Sigmoid colon (tissue), 7 donors: ENCODE results near the gene AKAP1. TPM values are rescaled to one million over a fixed set of nuclear protein-coding genes. Genes with fewer than 3 reads are reported as not detected.
A peak's percentile ranks its signal among the peaks of the same experiment; 100 is the strongest.

Experiments used
- DNase-seq: peaks from one replicate; pipeline ENCODE4 v3.0.0-alpha.2; 2019
- H3K27ac ChIP-seq, 4 donors: fragments of 200-600 bp; sonication (generic); one replicate each; pipeline ENCODE4 v1.5.1; 2016 to 2019; ENCODE audit warnings: mild to moderate bottlenecking in 1 of 4
- H3K27me3 ChIP-seq, 3 donors: fragments of 200-600 bp; sonication (generic); one replicate each; pipeline ENCODE4 v1.5.1; 2019; ENCODE audit warnings: mild to moderate bottlenecking in 1 of 3
- H3K36me3 ChIP-seq, 4 donors: fragments of 200-600 bp; sonication (generic); one replicate each; pipeline ENCODE4 v1.5.1; 2016 to 2019
- H3K4me1 ChIP-seq, 4 donors: fragments of 200-600 bp; sonication (generic); one replicate each; pipeline ENCODE4 v1.5.1; 2017 to 2019
- H3K4me3 ChIP-seq, 4 donors: fragments of 200-600 bp; sonication (generic); one replicate each; pipeline ENCODE4 v1.5.1; 2017 to 2019; ENCODE audit warnings: mild to moderate bottlenecking in 2 of 4, moderate library complexity in 1 of 4
- H3K9me3 ChIP-seq, 4 donors: fragments of 200-600 bp in 3 of 4; sonication (generic) in 3 of 4; one replicate each; pipeline versions ENCODE4 v1.5.1 to v1.6.1; 2013 to 2019
- EP300 ChIP-seq, 4 donors: sonication (generic); formaldehyde crosslinking; IDR thresholded peaks; one replicate each; pipeline ENCODE4 v1.6.1; 2017; ENCODE audit warnings: antibody characterized with exemption in 4 of 4
- POLR2A ChIP-seq, 2 donors: fragments of 450-650 bp; IDR thresholded peaks; one replicate each; pipeline ENCODE4 v1.6.1; 2016; ENCODE audit warnings: antibody characterized with exemption in 2 of 2, mild to moderate bottlenecking in 2 of 2, moderate library complexity in 2 of 2
- POLR2AphosphoS5 ChIP-seq, 4 donors: sonication (generic); formaldehyde crosslinking; IDR thresholded peaks; one replicate each; pipeline ENCODE4 v1.6.1; 2017; ENCODE audit warnings: antibody characterized with exemption in 4 of 4
- WGBS, 2 donors: extraction: QIAGEN DNeasy Blood & Tissue Kit; methylation state at CpG; one replicate each; pipeline ENCODE4 v1.1.7; 2013; 5-methylcytosine and 5-hydroxymethylcytosine counted together
- intact Hi-C: fragments of 100-400 bp; cut with DNase I; formaldehyde crosslinking; loops from one replicate; pipeline ENCODE4 v1.15.1; 2023
- polyA plus RNA-seq, 3 donors: library from polyadenylated mRNA; stranded (reverse); fragments of 200-250 nt; gene quantifications; one replicate each; pipeline ENCODE4 v1.2.3, GENCODE V29; 2013
- total RNA-seq, 4 donors: library from RNA; depleted of rRNA; stranded (reverse); fragments of >200 nt; gene quantifications; one replicate each; pipeline ENCODE4 v1.1.0, GENCODE V29; 2016
- TF ChIP-seq, protein P1 (sequence below), 4 experiments: fragments of 450-650 bp in 3 of 4; fragments of 200-600 bp in 1 of 4; IDR thresholded peaks; one replicate each; pipeline ENCODE4 v1.5.1; 2016 to 2019; ENCODE audit warnings: antibody characterized with exemption in 4 of 4, mild to moderate bottlenecking in 3 of 4, moderate library complexity in 2 of 4
- donor health status: healthy with polysubstance abuse.
- donor health status: Bipolar disorder and iron deficiency.
- donor health status: healthy.

The AKAP1 gene
- total and polyA plus RNA-seq, 7 donors = 12.7 to 126 (median 78.9) TPM

DNA sequence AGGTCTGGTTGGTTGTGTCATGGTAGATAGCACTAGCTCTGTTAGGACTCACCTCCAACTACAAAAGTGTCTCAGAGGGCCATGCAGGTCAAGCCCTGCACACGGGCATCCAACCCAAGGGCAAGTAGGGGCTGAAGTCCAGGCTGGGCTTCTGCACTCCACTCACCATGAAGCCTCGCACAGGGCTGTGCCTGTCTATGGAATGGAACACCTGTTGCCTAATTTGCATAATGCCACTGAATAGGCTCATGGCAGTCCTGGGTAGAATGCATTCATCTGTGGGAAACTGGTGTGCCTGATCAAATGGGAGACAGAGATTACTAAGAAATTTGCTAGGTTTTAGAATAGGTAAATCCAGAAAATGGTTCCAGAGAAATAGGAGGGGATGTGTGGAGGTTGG is 8.0 kb upstream of the AKAP1 start:
- Histone ChIP-seq H3K9me3 (no peaks in the 10 kb centered on the region), H3K4me3 (no peak overlapping the region), H3K36me3 (no peaks in the 10 kb centered on the region), H3K27me3 (no peaks in the 10 kb centered on the region), H3K4me1 (peaks cover 0 to 22% (median 17%) of the 10 kb centered on the region in 4 donors), H3K27ac (no peak overlapping the region)
- TF ChIP-seq POLR2A (IDR thresholded peaks at IDR 0.05) = no peak
- TF ChIP-seq, protein P1, sequence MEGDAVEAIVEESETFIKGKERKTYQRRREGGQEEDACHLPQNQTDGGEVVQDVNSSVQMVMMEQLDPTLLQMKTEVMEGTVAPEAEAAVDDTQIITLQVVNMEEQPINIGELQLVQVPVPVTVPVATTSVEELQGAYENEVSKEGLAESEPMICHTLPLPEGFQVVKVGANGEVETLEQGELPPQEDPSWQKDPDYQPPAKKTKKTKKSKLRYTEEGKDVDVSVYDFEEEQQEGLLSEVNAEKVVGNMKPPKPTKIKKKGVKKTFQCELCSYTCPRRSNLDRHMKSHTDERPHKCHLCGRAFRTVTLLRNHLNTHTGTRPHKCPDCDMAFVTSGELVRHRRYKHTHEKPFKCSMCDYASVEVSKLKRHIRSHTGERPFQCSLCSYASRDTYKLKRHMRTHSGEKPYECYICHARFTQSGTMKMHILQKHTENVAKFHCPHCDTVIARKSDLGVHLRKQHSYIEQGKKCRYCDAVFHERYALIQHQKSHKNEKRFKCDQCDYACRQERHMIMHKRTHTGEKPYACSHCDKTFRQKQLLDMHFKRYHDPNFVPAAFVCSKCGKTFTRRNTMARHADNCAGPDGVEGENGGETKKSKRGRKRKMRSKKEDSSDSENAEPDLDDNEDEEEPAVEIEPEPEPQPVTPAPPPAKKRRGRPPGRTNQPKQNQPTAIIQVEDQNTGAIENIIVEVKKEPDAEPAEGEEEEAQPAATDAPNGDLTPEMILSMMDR (IDR thresholded peaks at IDR 0.05) = no peak
- no peak for TF ChIP-seq EP300 (IDR thresholded peaks at IDR 0.05)
- TF ChIP-seq POLR2AphosphoS5 (IDR thresholded peaks at IDR 0.05) = no peak
- DNase-seq = no peak
- intact Hi-C loops = no loop called here
- 55 to 83% methylated on average over 2 of the region's 2 CpGs for WGBS, 2 donors

DNA sequence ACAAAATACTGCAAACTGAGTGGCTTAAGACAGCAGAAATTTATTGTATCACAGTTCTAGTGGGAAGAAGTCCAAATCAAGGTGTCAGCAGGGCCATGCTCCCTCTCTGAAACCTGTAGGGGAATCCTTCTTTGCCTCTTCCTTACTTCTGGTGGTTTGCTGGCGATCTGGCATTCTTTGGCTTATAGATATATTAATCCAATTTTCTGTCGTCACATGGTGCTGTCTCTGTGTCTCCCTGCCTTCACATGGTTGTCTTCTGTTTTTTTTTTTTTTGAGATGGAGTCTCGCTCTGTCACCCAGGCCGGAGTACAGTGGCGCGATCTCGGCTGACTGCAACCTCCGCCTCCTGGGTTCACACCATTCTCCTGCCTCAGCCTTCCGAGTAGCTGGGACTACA is 6.8 kb upstream of the AKAP1 start:
- no peak for DNase-seq
- no peak overlapping the region for H3K27ac ChIP-seq
- no peaks in the 10 kb centered on the region for H3K27me3 ChIP-seq
- no peak overlapping the region for H3K4me3 ChIP-seq
- intact Hi-C loops = no loop called here
- peaks cover 0 to 10% (median 4%) of the 10 kb centered on the region in 4 donors for H3K4me1 ChIP-seq
- no peaks in the 10 kb centered on the region for H3K36me3 ChIP-seq
- WGBS, 2 donors = 93 to 95% methylated on average over 9 of the region's 9 CpGs
- no peaks in the 10 kb centered on the region for H3K9me3 ChIP-seq
- TF ChIP-seq, protein P1 (IDR thresholded peaks at IDR 0.05) = no peak
- TF ChIP-seq EP300 (IDR thresholded peaks at IDR 0.05) = no peak
- TF ChIP-seq POLR2AphosphoS5 (IDR thresholded peaks at IDR 0.05) = no peak
- no peak for TF ChIP-seq POLR2A (IDR thresholded peaks at IDR 0.05)

DNA sequence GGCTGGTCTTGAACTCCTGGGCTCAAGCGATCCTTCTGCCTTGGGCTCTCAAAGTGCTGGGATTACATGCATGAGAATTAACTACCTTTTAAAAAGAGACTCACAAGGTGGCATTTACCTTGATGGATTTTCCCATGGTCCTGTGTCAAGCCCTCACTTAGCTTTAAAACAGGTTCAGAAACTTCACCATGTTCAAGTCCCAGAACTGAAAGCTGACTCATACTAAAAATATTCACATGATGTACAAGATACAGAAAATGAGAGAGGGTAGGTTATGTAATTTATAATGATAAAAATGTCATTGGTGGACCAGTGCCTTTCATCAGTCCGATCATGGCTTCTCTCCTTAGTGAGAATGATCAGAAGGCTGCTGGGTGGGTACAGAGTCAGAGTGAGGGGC is 4.3 kb upstream of the AKAP1 start:
- no peak for TF ChIP-seq POLR2AphosphoS5 (IDR thresholded peaks at IDR 0.05)
- no peak for TF ChIP-seq EP300 (IDR thresholded peaks at IDR 0.05)
- TF ChIP-seq, protein P1 (IDR thresholded peaks at IDR 0.05) = no peak
- no peak for TF ChIP-seq POLR2A (IDR thresholded peaks at IDR 0.05)
- Histone ChIP-seq H3K27ac (no peak overlapping the region), H3K9me3 (no peaks in the 10 kb centered on the region), H3K36me3 (no peaks in the 10 kb centered on the region), H3K27me3 (no peaks in the 10 kb centered on the region), H3K4me3 (no peak overlapping the region), H3K4me1 (peaks cover 0 to 12% (median 5%) of the 10 kb centered on the region in 4 donors)
- DNase-seq = no peak
- 86 to 93% methylated on average over 2 of the region's 2 CpGs for WGBS, 2 donors
- intact Hi-C loops = no loop called here

DNA sequence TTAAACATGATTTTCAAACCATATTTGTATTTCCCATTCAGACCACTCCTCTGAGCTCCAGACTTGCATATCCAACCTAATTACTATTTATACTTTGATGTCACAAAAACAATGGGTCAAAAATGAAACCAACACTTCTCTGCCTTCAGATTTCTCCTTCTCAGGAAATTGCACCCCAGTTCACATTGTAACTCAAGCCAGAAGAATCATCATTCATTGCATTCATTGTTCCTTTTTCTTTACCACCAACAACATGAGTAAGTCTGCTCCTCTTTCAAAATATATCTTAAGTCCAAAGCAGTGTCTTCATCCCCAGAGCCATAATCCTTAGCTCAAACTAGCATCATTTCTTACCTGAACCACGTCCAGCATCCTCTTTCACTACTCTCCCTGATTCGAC is 2.6 kb upstream of the AKAP1 start:
- Histone ChIP-seq H3K9me3 (no peaks in the 10 kb centered on the region), H3K27ac (no peak overlapping the region), H3K27me3 (no peaks in the 10 kb centered on the region), H3K36me3 (no peaks in the 10 kb centered on the region), H3K4me3 (no peak overlapping the region), H3K4me1 (peaks cover 0 to 23% (median 15%) of the 10 kb centered on the region in 4 donors)
- TF ChIP-seq, protein P1 (IDR thresholded peaks at IDR 0.05) = no peak
- no peak for TF ChIP-seq POLR2AphosphoS5 (IDR thresholded peaks at IDR 0.05)
- no peak for TF ChIP-seq EP300 (IDR thresholded peaks at IDR 0.05)
- TF ChIP-seq POLR2A (IDR thresholded peaks at IDR 0.05) = no peak
- DNase-seq = no peak
- intact Hi-C loops = no loop called here
- 88 to 89% methylated on average over 2 of the region's 2 CpGs for WGBS, 2 donors

DNA sequence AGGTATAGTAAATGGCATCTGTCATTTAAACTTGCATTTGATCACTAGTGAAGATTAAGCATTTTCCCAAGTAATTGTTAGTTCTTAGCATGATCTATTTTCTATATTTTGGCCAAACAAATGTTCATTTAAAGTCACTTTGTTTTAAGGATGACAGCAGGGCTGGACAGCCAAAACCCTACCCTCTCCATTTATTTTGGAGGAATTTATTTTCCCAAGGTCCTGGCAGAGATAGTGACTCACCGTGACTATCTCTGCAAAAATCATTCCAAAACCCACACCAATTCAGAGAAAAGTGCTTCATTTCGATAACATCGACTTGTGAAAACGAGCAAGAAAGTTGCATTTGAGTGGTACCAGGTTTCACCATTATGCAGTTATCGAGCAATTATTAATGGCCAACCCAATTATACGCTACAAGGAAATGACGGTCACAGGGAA is 665 bp upstream of the AKAP1 start:
- Histone ChIP-seq H3K36me3 (no peaks in the 10 kb centered on the region), H3K4me3 (peak overlapping the region; percentile 58 to 90 (median 72)), H3K9me3 (no peaks in the 10 kb centered on the region), H3K4me1 (peaks cover 0 to 42% (median 35%) of the 10 kb centered on the region in 4 donors), H3K27ac (peak overlapping the region; percentile 88 to 98 (median 96)), H3K27me3 (no peaks in the 10 kb centered on the region)
- no peak for DNase-seq
- intact Hi-C loops = no loop called here
- TF ChIP-seq EP300 (IDR thresholded peaks at IDR 0.05) = no peak
- no peak for TF ChIP-seq POLR2AphosphoS5 (IDR thresholded peaks at IDR 0.05)
- TF ChIP-seq, protein P1 (IDR thresholded peaks at IDR 0.05) = no peak
- no peak for TF ChIP-seq POLR2A (IDR thresholded peaks at IDR 0.05)
- WGBS, 2 donors = 0 to 1% methylated on average over 7 of the region's 7 CpGs
